ENCODE data around the gene GRAMD1B.

DNA sequence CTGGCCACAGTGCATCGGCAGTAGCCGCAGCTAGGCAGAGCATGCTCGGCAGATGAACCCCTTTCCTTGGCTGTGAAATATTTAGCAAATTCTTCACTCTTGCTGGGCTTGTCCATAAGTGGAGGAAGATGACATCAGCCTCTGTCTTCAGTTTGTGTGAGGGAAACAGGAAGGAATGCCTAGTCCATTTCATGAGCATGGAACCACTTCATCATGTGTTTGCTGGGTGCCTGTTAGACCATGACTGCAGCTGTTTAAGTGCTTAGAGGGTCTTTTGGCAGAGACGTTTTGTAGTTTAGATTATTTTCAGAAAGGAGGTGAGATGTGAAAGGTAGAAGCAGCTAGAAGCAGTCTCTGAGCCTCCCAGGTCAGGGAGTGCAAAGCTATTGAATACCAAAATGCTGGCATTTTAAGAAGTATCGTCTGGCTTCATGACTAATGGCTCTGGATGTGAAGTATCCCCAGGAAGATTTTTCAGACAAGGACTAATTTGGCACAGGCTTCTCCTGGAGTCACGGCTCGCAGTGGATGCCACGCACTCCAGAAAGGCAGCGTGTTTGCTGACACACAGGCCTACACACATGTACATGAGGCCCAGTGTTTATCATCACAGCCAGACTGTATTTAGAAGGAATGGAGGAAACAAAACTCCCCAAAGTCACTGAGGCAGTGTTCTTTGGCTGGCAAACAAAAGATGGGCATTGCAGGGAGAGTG, 43.1 kb upstream of the GRAMD1B start:
- TF ChIP-seq CTCF (IDR thresholded peaks at IDR 0.05) (no peak), POLR2AphosphoS5 (IDR thresholded peaks at IDR 0.05) (no peak), POLR2A (IDR thresholded peaks at IDR 0.05; ENCODE audit: low read depth) (no peak)
